Putamen (tissue), 1 donor: ENCODE data around the gene KIF25.

Experiments used
- DNase-seq: peaks from one replicate; pipeline ENCODE4 v3.0.0-alpha.2; 2016; ENCODE audit warnings: low spot score

Gene KIF25

GRCh38 chr6:168089186-168090063 lies 92.0 kb downstream of the KIF25 start:
- no peak for DNase-seq

DNA sequence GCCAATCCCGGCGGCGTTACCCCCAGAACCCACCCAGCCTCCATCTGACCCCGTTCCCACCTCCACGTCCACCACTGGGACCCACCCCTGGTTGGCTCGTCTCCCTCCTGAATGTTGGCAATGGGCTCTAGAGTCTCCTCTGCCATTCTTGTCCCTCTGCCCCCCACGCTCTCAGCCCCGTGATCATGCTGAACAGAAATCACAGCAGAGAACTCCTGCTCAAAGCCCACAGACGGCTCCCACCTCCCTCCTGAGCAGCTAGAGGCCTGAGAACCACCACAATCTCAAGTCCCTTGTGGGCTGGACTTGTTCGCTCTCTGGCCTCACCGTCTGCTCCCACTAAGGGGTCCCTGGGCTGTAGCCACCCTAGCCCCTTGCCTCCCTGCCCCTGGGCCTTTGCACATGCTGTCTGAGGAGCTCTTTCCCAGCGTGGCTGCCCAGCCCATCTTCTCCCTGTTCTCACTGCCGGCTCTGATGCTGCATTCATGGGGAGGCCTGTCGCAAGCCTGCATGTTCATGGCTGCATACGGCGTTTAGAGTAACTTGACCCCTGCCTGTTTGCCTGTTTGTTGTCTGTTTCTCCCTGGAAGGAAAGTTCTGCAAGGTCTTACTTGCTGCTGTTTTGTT lies 92.7 kb downstream of the KIF25 start:
- DNase-seq, result no peak

GRCh38 chr6:168090706-168091105 lies 93.2 kb downstream of the KIF25 start:
- no peak for DNase-seq

DNA sequence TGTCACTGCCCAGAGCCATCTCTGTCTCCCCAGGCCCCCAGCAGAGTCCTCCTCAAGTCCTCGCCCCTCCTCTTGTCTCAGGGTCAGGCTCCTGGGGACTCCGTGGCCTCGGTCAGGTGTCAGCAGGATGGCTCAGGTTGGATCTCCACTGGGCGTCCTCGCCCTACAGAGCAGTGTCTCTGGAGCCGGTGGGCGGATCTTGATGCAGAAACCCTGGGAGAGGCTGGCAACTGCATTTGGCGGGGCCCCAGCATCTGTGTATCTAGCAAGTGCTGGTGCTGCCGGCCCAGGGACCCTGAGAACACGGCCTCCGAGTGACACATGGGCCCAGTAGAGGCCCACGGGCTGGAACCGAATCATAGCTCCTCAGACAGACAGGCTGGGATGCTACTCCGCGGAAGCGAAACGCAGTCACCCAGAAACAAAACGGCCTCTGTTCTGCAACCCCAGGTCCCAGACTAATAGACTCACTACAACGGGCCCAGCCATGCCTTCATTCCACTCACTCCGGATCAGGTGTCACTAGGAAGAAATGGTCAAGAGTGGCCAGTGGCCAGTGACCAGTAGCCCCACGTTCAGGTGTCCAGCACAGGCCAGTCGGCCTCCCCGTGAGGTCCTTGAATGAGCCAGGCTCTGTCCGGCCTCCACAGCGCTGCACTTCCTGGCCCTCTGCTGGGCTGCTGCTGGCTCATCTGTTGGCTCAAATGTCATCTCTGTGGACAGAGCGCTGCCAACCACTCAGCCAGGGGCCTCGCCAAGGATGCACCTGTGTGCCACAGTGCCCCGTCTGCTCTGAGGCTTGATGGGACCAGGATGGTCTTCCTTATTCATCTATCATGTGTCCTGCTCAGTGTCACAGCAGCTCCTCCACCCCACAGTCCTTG lies 94.2 kb downstream of the KIF25 start:
- DNase-seq, result no peak

DNA sequence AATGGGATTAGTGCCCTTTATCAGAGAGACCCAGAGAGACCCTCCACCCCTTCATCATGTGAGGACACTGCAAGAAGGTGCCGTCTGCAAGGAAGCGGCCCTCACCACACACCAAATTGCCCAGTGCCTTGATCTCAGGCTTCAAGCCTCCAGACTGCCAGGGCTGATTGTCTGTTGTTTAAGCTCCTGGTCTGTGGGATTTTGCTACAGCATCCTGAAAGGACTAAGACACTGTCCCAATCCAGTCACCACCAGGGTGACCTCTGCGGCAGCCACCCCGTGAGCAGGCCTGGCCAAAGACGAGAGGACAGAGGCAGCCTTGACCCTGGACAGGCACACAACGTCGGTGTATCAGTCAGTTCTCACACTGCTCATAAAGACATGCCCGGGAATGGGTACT lies 95.1 kb downstream of the KIF25 start:
- no peak for DNase-seq

DNA sequence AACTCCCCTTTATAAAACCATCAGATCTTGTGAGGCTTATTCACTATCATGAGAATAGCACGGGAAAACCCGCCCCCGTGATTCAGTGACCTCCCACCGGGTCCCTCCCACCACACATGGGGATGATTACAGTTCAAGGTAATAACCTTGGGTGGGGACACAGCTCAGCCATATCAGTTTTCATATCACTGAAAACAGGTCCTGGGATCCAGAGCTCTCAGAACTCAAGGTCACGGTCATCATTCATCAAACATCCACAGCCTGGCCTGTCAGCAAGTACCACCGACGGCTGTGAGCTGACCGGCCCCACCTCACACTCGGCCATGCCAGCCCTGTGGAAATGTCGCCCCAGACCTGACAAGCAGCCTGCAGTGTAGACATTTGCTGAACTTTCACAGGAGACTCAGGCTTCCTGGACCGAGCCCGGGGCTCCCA lies 95.6 kb downstream of the KIF25 start:
- no peak for DNase-seq

GRCh38 chr6:168093634-168094033 lies 96.2 kb downstream of the KIF25 start:
- no peak for DNase-seq
